ENCODE measurements around the gene ENDOU.

Gene ENDOU

DNA sequence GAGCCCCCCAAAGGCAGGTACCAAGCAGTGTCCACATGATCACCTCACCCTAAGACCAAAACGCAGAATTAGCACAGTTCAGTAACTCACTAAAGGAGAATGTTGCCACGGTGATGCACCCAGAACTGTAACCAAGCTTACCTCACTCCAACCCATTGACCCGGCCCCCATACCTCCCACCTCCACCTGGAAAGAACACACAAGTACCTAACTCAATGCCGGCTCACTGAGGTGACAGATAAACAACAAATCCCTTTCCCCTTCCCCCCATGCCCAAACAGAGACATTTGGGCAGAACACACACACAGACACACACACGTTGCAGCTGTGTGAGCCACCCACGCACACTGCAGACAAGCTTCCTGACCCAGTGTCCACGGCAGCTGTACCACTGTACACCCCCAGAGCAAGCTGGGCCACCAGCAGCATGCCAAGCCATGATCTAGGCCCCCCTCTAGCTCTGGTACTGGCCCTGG lies 32.1 kb upstream of the ENDOU start:
- no peak for DNase-seq

DNA sequence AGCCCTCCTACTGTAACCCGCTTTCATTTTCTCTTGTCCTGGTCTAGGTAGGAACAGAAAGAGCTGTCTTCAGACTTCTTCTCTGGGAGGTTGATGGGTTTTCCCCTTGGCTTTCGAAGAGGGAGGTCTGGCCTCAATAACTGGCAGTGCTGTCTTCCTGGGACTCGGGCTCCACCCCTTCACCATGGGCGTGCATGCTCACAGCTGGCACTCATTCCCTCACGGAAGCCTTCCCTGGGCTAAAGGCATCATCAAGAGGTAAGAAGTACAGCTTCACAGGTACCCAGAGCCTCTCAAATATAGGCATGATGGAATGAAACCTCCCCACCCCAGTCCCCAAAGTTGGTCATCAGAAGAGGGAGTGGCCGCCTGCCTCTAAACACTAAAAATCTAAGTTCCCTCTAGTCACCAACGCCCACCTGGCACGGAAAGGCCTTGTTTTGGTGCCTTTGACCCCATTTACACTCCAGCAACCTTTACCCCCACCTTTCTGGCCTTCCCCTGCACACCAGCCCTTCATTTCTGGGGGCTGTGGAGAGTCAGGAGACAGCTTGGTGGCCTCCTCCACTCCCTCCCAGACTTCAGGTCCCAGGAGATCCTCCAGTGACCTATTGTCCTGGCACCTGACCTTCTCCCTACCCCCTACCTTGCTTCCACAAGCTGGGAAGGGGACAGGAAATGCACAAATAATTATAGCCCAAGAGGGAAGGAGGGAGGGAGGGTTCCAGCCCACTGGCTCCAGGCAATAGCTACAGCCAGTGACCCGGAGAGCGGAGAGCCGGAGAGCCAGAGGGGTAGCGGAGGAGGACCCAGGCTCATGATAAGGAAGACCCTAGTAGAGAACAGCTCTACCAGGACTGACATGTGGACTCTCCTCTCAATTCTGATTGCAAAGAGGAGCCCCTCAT lies 30.6 kb upstream of the ENDOU start:
- DNase-seq: no peak

DNA sequence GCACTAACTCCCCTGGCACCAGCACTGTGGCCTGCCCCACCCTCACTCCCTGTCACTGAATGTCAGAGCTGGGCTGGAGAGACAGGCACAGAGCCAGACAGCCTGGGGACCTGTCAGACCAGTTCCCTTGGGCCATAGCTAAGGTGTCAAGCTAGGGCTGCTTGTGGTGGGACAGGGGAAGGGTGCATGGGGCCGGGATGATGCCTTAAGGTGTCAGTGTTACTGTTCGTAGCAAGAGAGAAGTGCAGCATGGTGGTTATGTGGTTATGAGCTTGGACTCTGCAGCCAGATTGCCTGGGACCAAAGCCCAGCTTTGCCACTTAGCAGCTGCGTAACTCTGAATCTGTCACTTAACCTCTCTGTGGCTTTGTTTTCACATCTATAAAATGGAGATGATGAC lies 29.6 kb upstream of the ENDOU start:
- no peak for DNase-seq

DNA sequence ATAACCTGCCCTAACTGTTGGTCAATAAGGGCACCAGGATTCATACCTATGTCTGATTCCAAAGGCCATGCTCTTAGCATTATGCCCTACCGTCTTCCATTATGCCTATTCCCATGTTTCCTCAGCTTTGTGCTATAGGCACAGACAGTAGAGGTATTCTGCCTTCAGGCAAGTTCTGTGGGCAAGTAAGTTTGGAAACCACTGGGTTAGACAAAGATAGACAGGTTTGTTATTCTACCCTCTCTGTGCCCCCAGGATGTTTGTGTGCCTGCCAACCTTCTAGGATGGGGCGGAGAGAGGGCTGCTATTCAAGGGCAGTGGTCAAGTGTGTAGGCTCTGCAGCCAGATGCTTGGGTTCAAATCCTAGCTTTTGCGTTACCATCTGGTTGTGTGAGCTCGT lies 28.8 kb upstream of the ENDOU start:
- DNase-seq: no peak

DNA sequence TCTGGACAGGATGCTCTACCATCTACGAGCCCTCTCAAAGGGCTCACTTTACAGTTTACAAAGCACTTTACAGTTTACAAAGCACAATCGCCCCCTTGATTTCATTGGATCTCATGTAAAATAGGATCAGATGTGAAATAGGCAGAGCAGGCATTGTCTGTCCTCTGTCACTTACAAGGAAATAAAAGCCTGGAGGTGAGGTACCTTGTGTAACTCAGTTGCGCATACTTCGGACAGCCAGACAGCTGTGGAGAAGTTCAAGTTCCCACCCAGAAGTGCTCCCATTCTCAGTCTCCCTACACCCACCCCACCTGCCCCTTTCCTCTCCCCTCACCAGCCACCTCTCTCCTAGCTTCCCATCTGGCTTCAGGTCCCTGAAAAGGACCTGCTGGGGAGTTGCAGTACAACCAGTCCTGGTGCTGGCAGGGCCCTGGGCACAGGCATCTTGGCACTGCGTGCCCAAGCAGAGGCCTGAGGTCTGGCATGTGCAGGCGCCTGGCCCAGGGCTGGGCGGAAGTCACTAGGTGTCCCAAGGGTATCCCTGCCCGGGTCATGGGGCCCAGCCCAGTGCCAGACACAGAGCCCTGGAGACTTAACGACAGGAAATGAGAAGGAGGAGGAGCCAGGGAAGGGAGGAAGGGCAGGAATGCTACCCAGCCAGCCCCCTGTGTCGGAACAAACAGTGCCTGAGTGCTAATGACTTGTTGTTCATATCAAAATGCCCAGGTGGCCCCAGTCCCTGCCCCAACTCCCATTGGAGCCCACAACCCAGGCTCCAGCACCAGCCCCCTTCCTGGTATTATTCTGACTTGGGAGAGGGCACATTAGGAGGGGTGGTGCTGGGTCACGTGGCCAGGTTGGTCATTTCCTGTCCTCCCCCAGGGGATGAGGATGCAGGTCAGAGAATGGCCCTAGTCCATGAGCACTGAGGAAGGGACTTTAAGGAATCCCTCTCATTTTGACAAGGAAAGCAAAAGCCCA lies 28.0 kb upstream of the ENDOU start:
- DNase-seq: no peak

DNA sequence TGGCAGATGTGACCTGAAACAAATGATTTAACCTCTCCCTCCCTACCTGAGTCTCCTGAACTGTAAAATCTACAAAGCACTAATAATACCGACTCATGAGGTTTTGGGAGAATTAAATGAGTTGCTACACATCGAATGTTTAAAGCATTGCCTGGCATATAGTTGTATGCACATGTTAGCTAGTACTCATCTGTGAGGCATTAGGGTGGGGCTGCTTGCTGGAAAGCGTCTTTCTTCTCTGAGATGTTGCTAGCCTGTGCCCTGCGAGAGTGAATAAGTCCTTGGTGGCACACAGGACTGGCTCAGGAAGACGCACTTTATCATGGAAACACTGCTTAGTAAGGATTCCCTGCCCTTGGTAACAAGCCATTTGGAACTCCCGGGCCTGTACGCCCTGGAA lies 27.3 kb upstream of the ENDOU start:
- DNase-seq: no peak

DNA sequence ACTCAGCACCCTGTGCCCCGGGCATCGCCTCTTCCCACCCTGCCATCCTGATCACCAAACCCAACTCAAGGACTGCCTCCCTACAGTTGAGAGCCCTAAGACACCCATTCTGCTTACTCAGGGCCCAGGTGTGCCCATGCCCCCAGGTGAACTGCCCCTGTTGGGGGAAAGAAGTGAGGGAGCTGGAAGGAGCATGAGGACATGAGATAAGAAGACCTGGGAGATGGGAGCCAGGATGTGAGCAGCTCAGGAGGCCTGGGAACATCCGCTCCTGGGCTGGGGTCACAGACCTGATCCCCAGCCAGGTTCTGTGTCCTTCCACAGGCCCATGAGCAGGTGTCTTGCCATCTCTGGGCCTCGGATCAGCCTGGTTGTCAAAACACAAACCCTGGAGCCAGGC lies 26.8 kb upstream of the ENDOU start:
- no peak for DNase-seq

DNA sequence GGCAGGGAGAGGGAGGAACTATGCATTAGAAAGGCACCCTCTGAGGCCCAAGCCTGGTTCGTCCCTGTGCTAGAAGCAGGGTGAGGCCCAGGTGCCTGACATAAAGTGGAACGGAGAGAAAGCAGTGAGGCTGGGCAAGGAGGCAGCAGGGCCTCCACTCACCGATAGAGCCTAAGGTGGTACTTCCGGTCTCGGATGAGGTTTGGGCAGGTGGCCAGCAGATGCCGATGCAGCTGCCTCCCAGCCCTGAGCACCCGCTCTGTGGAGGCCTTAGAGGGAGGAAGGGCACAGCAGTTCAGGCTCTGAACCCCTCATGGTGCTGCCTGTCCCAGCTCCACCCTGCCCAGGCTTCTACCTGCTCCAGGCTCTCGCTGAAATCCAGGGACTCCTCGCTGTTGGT lies 26.3 kb upstream of the ENDOU start:
- DNase-seq: no peak

DNA sequence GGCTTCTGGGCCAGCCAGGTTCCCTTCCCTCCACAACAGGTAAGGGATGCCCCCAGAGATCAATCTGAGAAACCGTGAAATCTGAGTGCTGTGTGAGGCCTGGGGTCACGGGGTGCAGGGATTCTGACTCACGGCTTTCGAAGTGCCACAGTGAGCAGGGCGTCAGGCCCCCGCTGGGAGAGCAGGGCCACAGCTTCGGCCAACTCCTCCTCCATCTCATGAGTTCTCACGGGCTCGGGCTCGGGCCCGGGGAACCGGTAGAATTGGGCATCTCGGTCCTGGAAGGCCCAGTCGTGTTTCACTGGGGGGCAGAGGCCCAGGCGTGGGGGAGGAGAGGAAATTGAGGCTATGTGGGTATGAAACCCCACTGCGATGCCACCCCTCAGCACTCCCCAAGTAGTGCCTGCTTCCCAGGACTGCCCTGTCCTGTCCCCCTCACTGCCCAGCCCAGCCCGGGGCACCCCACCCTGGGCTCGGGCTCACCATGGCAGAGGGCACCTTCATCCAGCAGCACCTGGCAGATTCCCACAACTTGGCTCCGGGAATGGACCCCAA lies 25.7 kb upstream of the ENDOU start:
- no peak for DNase-seq

DNA sequence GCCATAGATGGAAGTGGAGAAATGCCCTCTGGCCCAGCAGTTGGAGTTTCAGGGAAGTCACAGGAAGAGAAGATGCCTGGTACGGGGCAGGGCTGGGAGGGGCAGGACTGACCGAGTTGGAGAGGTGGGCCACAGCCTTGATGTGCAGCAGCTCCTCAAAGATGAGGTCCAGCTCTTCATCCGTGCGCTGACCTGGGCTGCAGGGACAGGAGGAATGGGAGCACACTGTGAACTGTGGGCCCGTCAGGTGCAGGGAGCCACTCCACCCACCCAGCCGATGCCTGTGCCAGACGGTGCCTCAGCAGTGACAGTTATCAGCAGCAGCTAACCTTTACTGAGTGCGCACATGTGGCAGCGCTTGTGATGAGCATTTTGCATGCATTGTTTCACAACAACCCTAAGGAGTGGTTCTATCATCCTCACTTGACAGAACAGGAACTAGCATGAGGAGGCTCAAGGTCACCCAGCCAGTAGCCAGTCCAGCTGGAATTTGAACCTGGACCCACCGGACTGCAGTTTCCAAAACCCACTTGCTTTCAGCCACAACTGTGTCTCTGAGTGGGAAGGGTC lies 25.0 kb upstream of the ENDOU start:
- no peak for DNase-seq

DNA sequence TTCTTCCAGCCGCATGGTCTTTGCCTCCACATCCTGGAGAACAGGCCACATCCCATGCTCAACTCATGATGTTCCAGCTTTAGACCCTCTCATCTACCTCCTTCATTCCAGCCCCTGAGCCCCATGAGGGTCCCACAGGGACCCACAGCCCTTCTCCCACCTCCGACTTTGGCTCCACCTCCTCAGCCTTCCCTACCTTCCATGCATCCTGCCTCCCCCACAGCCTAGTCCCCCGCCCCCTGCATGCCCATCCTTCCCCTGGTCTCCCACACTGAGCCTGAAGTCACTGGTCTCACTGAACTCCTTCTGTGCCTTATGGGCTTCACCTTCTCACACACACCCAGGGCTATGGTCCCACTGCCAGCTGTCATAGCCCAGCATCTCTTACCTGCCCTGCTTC lies 23.6 kb upstream of the ENDOU start:
- no peak for DNase-seq

DNA sequence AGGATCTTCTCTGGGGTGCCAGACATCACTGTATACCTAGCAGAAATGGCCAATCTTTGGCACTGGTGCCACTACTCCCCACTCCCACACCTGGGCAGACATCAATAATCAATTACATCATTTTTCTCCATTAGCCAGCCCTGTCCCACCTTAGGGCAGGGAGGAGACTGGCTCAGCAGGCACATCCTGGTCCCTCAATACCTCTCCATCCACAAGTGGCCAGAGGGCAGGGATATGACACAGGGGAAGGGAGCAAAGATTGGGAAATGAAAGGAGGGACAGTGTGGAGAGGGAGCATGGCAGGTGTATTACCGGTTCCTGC lies 23.2 kb upstream of the ENDOU start:
- no peak for DNase-seq

DNA sequence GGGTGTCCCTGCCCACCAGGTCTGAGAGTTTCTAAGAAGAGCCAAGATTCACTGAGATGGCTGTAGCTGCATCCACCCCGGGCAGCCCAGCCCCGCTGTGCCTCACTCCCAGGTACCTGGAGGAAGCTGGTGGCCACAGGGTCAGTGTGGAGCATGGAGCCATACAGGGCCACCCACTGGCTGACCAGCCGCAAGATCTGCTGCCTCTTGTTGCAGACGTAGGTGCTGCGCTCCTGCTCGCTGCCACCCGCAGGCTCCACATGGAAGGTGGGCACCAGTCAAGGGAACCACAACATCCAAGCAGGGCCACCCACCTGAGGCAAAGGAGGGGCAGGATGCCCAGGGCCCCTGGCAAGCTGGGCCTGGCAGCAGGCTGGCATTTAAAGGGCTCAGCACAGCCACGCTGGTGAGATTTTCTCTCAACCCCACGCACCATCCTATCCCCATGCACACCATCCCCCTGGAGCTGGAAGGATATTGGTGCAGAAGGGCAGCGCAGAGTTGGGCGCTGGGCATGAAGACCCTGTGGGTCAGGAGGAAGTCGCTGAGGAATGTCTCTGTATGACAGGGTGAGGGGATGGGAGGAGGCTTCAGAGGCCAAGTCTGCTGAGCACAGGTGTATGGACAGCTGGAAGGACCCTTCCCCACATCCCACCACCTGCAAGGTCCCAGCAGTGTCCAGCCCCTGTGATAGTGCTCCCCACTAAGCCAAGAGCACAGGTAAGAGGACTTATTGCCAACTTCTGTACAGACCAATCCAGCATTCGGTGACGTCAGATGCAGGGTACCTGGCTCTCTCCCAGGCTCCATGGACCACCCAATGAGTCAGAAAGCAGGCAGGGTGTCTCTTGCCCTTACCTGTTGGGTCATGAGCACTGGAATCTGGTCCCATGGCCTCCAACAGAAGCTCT lies 22.6 kb upstream of the ENDOU start:
- no peak for DNase-seq

DNA sequence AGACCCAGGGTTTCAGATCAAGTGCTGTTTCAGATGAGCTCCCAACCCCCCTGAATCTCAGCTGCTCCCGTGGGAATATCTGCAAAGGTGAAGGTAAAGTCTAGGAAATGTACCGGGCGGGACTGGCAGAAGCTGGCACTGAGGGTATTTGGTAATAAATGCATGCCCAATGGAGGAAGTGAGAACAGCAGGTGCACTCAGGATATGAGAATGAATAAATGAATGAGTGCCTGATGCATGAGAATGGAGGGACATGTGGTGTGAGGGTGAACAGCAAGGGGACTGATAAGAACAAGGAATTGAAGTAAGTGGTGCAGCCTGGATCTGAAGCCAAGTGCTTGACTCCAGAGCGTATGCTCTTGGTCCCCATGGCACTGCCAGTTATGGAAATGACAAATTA lies 21.8 kb upstream of the ENDOU start:
- DNase-seq: no peak

DNA sequence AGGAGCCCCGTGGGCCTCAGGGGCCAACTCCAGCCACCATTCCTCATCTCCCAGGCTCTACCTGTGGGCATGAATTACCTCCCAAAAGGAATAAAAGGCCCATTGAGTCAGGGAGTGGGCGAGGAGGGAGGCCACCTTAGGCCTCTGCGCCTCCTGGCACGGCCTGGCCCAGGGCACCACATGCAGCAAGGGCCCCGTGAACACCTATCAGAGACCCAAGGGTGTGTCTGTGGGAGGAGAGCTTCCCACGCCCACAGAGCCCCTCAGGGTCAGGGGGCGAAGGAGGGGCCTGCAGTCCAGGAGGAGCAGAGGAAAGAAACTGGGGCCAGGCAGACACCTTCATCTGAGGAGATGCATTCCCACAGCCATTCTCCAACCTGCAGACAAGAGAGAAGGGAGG lies 21.2 kb upstream of the ENDOU start:
- DNase-seq: no peak

DNA sequence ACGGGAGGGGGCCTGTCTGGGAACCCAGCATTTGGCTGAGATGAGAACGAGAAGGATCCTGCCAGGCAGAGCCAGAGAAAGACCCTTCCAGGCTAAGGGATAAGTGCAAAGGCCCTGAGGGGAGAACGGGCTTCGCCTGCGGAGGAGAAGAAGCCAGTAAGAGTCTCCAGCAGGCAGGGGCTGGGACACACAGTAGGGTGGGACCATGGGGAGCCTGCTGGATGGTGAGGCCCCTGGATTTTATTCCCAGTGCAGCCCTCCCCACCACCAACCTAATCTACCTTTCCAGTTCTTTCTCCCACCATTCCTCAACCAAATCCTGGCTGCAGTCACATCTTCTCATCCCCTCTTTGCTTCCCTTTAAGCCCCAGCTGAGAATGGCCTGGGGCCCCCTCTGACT lies 20.8 kb upstream of the ENDOU start:
- DNase-seq: no peak

DNA sequence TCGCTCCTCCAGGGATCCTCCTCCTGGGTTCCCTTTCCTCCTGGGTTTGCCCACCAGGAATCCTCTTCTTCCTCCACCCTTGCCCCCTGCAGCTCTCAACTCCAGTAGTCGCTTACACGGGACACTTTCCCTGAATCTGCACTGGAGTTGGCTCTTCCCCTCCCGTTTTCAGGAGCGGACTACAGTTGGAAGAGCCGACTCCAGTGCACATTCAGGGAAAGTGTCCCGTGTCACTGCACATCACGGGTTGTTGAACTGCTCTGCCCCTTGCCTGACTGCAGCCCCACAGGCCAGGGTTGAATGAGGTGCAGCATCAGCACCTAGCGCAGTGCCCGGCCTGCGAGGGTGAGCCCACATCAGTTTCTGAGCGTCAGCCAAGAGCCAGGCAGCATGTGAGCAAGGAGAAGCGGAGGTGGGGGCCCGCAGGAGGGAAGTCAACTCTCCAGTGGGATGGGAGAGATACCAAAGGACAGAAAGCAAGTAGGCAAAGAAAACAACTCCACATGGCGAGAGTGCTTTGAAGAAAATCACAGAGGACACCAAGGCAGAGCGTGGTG lies 20.3 kb upstream of the ENDOU start:
- DNase-seq: no peak

DNA sequence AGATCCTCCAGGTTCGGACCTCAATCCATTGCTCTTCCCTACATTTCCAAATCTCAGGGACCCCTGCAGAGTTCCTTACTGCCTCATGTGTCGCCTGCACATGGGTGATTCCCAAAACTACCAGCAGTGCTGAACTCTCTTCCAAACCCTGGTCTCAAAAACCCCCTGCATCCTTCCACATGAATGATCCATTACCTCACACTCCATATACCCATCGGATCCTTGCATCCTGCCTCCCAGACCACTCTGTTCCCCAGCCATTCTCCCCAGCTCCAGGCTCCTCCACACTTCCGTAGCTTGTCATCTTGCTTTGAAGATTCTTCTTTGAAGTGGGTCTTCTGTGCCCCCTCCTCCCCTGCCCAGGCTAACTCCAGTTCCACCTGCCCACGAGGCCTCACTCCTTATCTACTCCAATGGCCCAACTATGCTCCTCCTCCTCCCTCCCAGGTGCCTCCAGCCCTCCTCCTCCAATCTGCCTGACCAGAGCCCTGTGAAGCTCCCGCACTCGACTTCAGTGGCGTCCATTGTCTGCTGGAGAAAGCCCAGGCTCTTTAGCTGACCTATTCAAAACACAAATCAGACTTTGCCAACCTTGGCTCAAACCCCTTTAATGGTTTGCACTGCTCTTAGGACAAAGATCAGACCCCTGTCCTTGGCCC lies 19.6 kb upstream of the ENDOU start:
- no peak for DNase-seq

DNA sequence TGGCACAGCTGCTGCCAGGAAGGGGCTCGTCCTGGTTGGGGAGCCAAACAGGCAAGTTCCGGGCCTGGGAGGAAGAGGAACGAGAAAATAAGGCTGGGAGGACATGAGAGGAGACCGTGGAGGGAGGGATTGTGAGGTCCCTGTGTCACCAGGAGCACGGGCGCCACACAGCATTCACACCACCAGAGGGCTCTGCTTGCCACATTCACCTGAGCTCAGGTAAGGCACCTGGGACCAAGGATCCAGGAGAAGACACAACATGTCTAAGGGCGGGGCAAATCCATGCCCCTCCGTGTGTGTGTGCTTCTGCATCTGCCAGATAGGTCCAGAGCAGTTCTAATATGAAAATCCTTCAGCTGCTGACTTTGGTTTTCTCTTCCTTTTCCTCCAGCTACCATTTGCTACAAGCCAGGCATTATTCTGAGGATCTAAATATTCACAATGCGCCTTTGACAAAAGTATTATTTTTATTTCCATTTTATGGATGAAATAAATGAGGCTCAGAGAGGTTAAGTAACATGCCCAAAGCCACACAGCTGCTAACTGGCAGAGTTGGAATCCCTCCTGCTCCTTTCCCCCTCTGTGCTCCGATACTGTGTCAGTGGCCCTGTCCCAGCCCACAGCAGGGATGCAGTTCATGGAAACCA lies 18.8 kb upstream of the ENDOU start:
- DNase-seq: no peak

DNA sequence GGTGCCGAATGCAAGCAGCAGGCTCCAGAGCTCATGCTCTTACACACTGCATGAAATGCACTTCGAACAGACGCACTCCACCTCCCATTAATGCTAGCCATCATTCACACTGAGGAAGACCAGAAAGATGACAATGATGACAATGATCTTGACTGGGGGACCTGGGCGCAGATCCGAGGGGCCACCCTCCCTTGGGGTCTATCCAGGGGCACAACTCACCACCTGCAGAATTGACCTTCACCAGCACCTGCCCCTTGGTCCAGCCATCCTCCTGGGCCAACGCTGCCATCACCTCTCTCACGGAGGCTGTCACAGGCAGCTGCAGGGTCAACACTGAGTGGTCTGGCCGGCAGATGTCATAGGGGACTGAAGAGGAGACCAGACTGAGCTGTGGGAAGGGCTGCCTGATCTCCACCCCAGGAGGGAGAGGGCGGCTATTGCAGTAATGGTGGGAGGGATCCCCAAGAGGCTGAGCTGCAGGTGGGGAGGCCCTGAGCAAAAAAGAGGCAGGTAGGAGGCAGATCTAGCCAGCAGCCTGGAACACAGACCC lies 18.1 kb upstream of the ENDOU start:
- no peak for DNase-seq

Measured in NCI-H446 (cell line).